Glomerular visceral epithelial cell (primary cell): ENCODE measurements around the gene NMBR.
"Not testable (repeated sequence)": the region's sequence is repeated elsewhere in the genome, so short reads cannot be mapped to it uniquely, and the experiment has no call there.

Experiments used
- DNase-seq: peaks from one replicate; pipeline ENCODE4 v3.0.0-alpha.2; 2016; ENCODE audit errors: extremely low spot score

Gene NMBR

GRCh38 chr6:142154336-142154735, 7.4 kb upstream of the NMBR start:
- DNase-seq: no peak

GRCh38 chr6:142153196-142153595, 6.3 kb upstream of the NMBR start:
- DNase-seq: no peak

- DNase-seq: no peak
These were observed 5.8 kb upstream of the NMBR start for GRCh38 chr6:142152746-142153145.

- not testable (repeated sequence) for DNase-seq
These were observed 5.4 kb downstream of the NMBR start for GRCh38 chr6:142141531-142141930.

- no peak for DNase-seq
These were observed 8.0 kb downstream of the NMBR start for GRCh38 chr6:142138876-142139275.

- DNase-seq: no peak
These were observed 14.3 kb downstream of the NMBR start, which contains the start of gene GJE1 for GRCh38 chr6:142132625-142133024. GJE1 (plus strand) TSS chr6:142132925; CDS start chr6:142133159, 234 bp downstream.

- DNase-seq: no peak
These were observed 16.1 kb downstream of the NMBR start for GRCh38 chr6:142130814-142131213.

- no peak for DNase-seq
These were observed 25.6 kb downstream of the NMBR start for GRCh38 chr6:142121342-142121741.

GRCh38 chr6:142118925-142119324, 28.0 kb downstream of the NMBR start:
- DNase-seq: no peak

- no peak for DNase-seq
These were observed 28.6 kb downstream of the NMBR start for GRCh38 chr6:142118328-142118727.

- DNase-seq: no peak
These were observed 29.6 kb downstream of the NMBR start for GRCh38 chr6:142117366-142117765.

- DNase-seq: peak; percentile 72
These were observed 34.4 kb downstream of the NMBR start for GRCh38 chr6:142112451-142113061.

- not testable (repeated sequence) for DNase-seq
These were observed 36.1 kb downstream of the NMBR start for GRCh38 chr6:142110820-142111219.

- not testable (repeated sequence) for DNase-seq
These were observed 42.1 kb downstream of the NMBR start for GRCh38 chr6:142104820-142105219.

GRCh38 chr6:142088858-142089216, 58.1 kb downstream of the NMBR start:
- DNase-seq: peak; percentile 43

- no peak for DNase-seq
These were observed 58.7 kb downstream of the NMBR start for GRCh38 chr6:142087950-142088857.

GRCh38 chr6:142079130-142079529, 67.8 kb downstream of the NMBR start:
- no peak for DNase-seq

GRCh38 chr6:142075516-142076101, 71.3 kb downstream of the NMBR start:
- no peak for DNase-seq

- DNase-seq: no peak
These were observed 72.4 kb downstream of the NMBR start for GRCh38 chr6:142074516-142074915.

GRCh38 chr6:142071981-142072380, 74.9 kb downstream of the NMBR start:
- no peak for DNase-seq

GRCh38 chr6:142068416-142068815, 78.5 kb downstream of the NMBR start:
- DNase-seq: no peak

- DNase-seq: not testable (repeated sequence)
These were observed 84.1 kb downstream of the NMBR start for GRCh38 chr6:142062861-142063260.
